Natural killer cell treated with Interleukin-12 subunit alpha and Interleukin-12 subunit beta and Interleukin-15 and Interleukin-18, amount 100 ng/mL, for 72 hours (primary cell): ENCODE data around the gene ECPAS. TPM values are rescaled to one million over a fixed set of nuclear protein-coding genes. Genes with fewer than 3 reads are reported as not detected.
"Not testable (repeated sequence)": the region's sequence is repeated elsewhere in the genome, so short reads cannot be mapped to it uniquely, and the experiment has no call there.

ENCODE experiments used
- ATAC-seq, 2 donors: fragments of 150-1000 bp; cut with Tn5 transposase in 1 of 2; sonication (Bioruptor Pico), chemical (Tn5 transposase) in 1 of 2; 2 replicates each; pipeline ENCODE4 v1.10.0; 2021
- DNase-seq: peaks from one replicate; pipeline ENCODE4 v3.0.0; 2022; ENCODE audit warnings: low spot score
- H3K27ac Mint-ChIP-seq, 2 donors: 1 replicate in 1 of 2; 2 replicates in 1 of 2; pipeline ENCODE4 v1.8.0; 2022; ENCODE audit warnings: mixed read lengths in 2 of 2, mild to moderate bottlenecking in 1 of 2, moderate library complexity in 1 of 2
- H3K27me3 Mint-ChIP-seq, 2 donors: 1 replicate in 1 of 2; 2 replicates in 1 of 2; pipeline ENCODE4 v1.8.0; 2022; ENCODE audit warnings: mixed read lengths in 2 of 2
- H3K36me3 Mint-ChIP-seq: one replicate; pipeline ENCODE4 v1.8.0; 2022; ENCODE audit warnings: mixed read lengths
- H3K4me1 Mint-ChIP-seq, 2 donors: 1 replicate in 1 of 2; 2 replicates in 1 of 2; pipeline ENCODE4 v1.8.0; 2022; ENCODE audit warnings: low read depth in 2 of 2, mixed read lengths in 2 of 2, mild to moderate bottlenecking in 1 of 2
- H3K4me3 Mint-ChIP-seq: one replicate; pipeline ENCODE4 v1.8.0; 2022; ENCODE audit warnings: mixed read lengths
- H3K9me3 Mint-ChIP-seq: 2 replicates; pipeline ENCODE4 v1.8.0; 2022; ENCODE audit warnings: mixed read lengths
- total RNA-seq, 2 donors: library from RNA; stranded (reverse); gene quantifications; one replicate each; pipeline ENCODE4 v1.2.3, GENCODE V29; 2022

ECPAS gene
- total RNA-seq = 100 to 1,000 TPM in 1 of 2 donors, 10 to 100 TPM in 1; 97.6 to 114 TPM

GRCh38 chr9:111483858-111484571, at the start of gene ECPAS:
ECPAS (minus strand) TSS chr9:111484383; CDS start chr9:111472918, 11,465 bp downstream.
- peaks cover 3 to 8% of the 10 kb centered on the region in 2 donors for H3K27me3 Mint-ChIP-seq
- peak; percentile 84 to 90 for ATAC-seq

GRCh38 chr9:111533099-111533790, 49.1 kb upstream of the ECPAS start:
- Mint-ChIP-seq H3K36me3 (peaks cover 14% of the 10 kb centered on the region), H3K27me3 (no peaks in the 10 kb centered on the region)

More at GRCh38 chr9:111483858-111484571, at the start of gene ECPAS:
- no peaks in the 10 kb centered on the region for H3K9me3 Mint-ChIP-seq
- H3K36me3 Mint-ChIP-seq = no peaks in the 10 kb centered on the region
- peak; percentile 92 for DNase-seq
- peak within 1 kb of the TSS; percentile 85 to 87 for H3K27ac Mint-ChIP-seq
- H3K4me1 Mint-ChIP-seq = peaks cover 26 to 27% of the 10 kb centered on the region in 2 donors
- H3K4me3 Mint-ChIP-seq = peak within 1 kb of the TSS; percentile 84

GRCh38 chr9:111531716-111532115, 47.5 kb upstream of the ECPAS start:
- Mint-ChIP-seq H3K27me3 (no peaks in the 10 kb centered on the region), H3K36me3 (peaks cover 16% of the 10 kb centered on the region), H3K27ac (no peak overlapping the region), H3K4me3 (no peak overlapping the region), H3K4me1 (peaks cover 3 to 6% of the 10 kb centered on the region in 2 donors), H3K9me3 (peaks cover 6% of the 10 kb centered on the region)
- DNase-seq (no peak), ATAC-seq (no peak)

More at GRCh38 chr9:111533099-111533790, 49.1 kb upstream of the ECPAS start:
- ATAC-seq (no peak), DNase-seq (no peak)
- Mint-ChIP-seq H3K9me3 (peaks cover 6% of the 10 kb centered on the region), H3K4me3 (no peak overlapping the region), H3K27ac (no peak overlapping the region), H3K4me1 (no peaks in the 10 kb centered on the region)

- ATAC-seq (no peak), DNase-seq (no peak)
- Mint-ChIP-seq H3K4me1 (peaks cover 16 to 18% of the 10 kb centered on the region in 2 donors), H3K9me3 (peaks cover 5% of the 10 kb centered on the region), H3K4me3 (no peak overlapping the region), H3K27ac (no peak overlapping the region), H3K27me3 (peaks cover 5 to 8% of the 10 kb centered on the region in 2 donors), H3K36me3 (peaks cover 18% of the 10 kb centered on the region)
These were observed 45.6 kb upstream of the ECPAS start for GRCh38 chr9:111529787-111530186.

GRCh38 chr9:111527347-111527746, 43.2 kb upstream of the ECPAS start:
- H3K4me3 Mint-ChIP-seq = no peak overlapping the region
- peaks cover 17% of the 10 kb centered on the region for H3K36me3 Mint-ChIP-seq
- H3K27ac Mint-ChIP-seq = peak overlapping the region in 1 of 2 donors; percentile 3
- peaks cover 7% of the 10 kb centered on the region for H3K9me3 Mint-ChIP-seq
- no peak for DNase-seq
- H3K27me3 Mint-ChIP-seq = peaks cover 8 to 14% of the 10 kb centered on the region in 2 donors
- peak in 1 of 2 donors; percentile 59 for ATAC-seq
- peaks cover 23 to 28% of the 10 kb centered on the region in 2 donors for H3K4me1 Mint-ChIP-seq

GRCh38 chr9:111525056-111525977, 41.1 kb upstream of the ECPAS start, which contains the start of gene ZNF483:
ZNF483 (plus strand) TSS chr9:111525179; CDS start chr9:111527396, 2,217 bp downstream.
- Mint-ChIP-seq H3K9me3 (peaks cover 7% of the 10 kb centered on the region), H3K36me3 (peaks cover 17% of the 10 kb centered on the region), H3K4me3 (peak within 1 kb of the TSS; percentile 77), H3K27ac (peak within 1 kb of the TSS; percentile 53 to 67), H3K27me3 (peaks cover 9 to 18% of the 10 kb centered on the region in 2 donors), H3K4me1 (peaks cover 23 to 28% of the 10 kb centered on the region in 2 donors)
- ATAC-seq (peak; percentile 69 to 80), DNase-seq (peak; percentile 68)

GRCh38 chr9:111524731-111525055, 40.5 kb upstream of the ECPAS start:
- Mint-ChIP-seq H3K4me3 (peak overlapping the region; percentile 77), H3K36me3 (peaks cover 17% of the 10 kb centered on the region), H3K27me3 (peaks cover 16 to 21% of the 10 kb centered on the region in 2 donors), H3K27ac (peak overlapping the region; percentile 32 to 67), H3K4me1 (peaks cover 23 to 28% of the 10 kb centered on the region in 2 donors), H3K9me3 (peaks cover 7% of the 10 kb centered on the region)
- DNase-seq = no peak
- no peak for ATAC-seq

GRCh38 chr9:111516061-111516465, 31.9 kb upstream of the ECPAS start:
- Mint-ChIP-seq H3K4me3 (no peak overlapping the region), H3K27me3 (peaks cover 8 to 16% of the 10 kb centered on the region in 2 donors), H3K9me3 (no peaks in the 10 kb centered on the region), H3K27ac (no peak overlapping the region), H3K36me3 (no peaks in the 10 kb centered on the region), H3K4me1 (no peaks in the 10 kb centered on the region)
- ATAC-seq (no peak), DNase-seq (no peak)

- Mint-ChIP-seq H3K4me3 (no peak overlapping the region), H3K27me3 (peaks cover 4 to 12% of the 10 kb centered on the region in 2 donors), H3K9me3 (no peaks in the 10 kb centered on the region), H3K36me3 (no peaks in the 10 kb centered on the region), H3K27ac (no peak overlapping the region), H3K4me1 (no peaks in the 10 kb centered on the region)
- ATAC-seq (no peak), DNase-seq (no peak)
These were observed 30.8 kb upstream of the ECPAS start for GRCh38 chr9:111514967-111515366.

- H3K9me3 Mint-ChIP-seq, H3K36me3 Mint-ChIP-seq, H3K4me3 Mint-ChIP-seq, DNase-seq, H3K27ac Mint-ChIP-seq, H3K4me1 Mint-ChIP-seq, ATAC-seq, H3K27me3 Mint-ChIP-seq: not testable (repeated sequence)
These were observed 27.4 kb upstream of the ECPAS start for GRCh38 chr9:111511581-111511980.

GRCh38 chr9:111502506-111502905, 18.3 kb upstream of the ECPAS start:
- no peak for DNase-seq
- peak; percentile 17 to 20 for ATAC-seq
- Mint-ChIP-seq H3K9me3 (no peaks in the 10 kb centered on the region), H3K4me1 (no peaks in the 10 kb centered on the region), H3K4me3 (no peak overlapping the region), H3K27ac (no peak overlapping the region), H3K27me3 (peaks cover 12 to 22% of the 10 kb centered on the region in 2 donors), H3K36me3 (no peaks in the 10 kb centered on the region)

GRCh38 chr9:111501648-111502047, 17.5 kb upstream of the ECPAS start:
- Mint-ChIP-seq H3K27ac (no peak overlapping the region), H3K36me3 (no peaks in the 10 kb centered on the region), H3K4me3 (no peak overlapping the region), H3K4me1 (no peaks in the 10 kb centered on the region), H3K27me3 (peaks cover 13 to 23% of the 10 kb centered on the region in 2 donors), H3K9me3 (no peaks in the 10 kb centered on the region)
- no peak for ATAC-seq
- no peak for DNase-seq

- H3K27ac Mint-ChIP-seq = no peak overlapping the region
- H3K4me1 Mint-ChIP-seq = no peaks in the 10 kb centered on the region
- H3K36me3 Mint-ChIP-seq = no peaks in the 10 kb centered on the region
- peaks cover 13 to 23% of the 10 kb centered on the region in 2 donors for H3K27me3 Mint-ChIP-seq
- DNase-seq (no peak), ATAC-seq (no peak)
- no peaks in the 10 kb centered on the region for H3K9me3 Mint-ChIP-seq
- no peak overlapping the region for H3K4me3 Mint-ChIP-seq
These were observed 16.9 kb upstream of the ECPAS start for GRCh38 chr9:111501005-111501562.
